Measurements from ENCODE around the gene SLC2A13. TPM values are rescaled to one million over a fixed set of nuclear protein-coding genes. Genes with fewer than 3 reads are reported as not detected.

Gene SLC2A13
- total and polyA plus RNA-seq, 8 donors = 2.7 to 10.7 (median 6.8) TPM

GRCh38 chr12:40107098-40107802 is 1.4 kb upstream of the SLC2A13 start:
- H3K4me1 ChIP-seq = peaks cover 8 to 23% (median 10%) of the 10 kb centered on the region in 3 donors
- peak overlapping the region in 2 of 4 donors; percentile 13 to 38 for H3K4me3 ChIP-seq
- no peaks in the 10 kb centered on the region for H3K36me3 ChIP-seq
- FAIRE-seq = no peak
- WGBS, 2 donors = 23% methylated on average over 19 of the region's 19 CpGs
- DNase-seq = peak; percentile 76 to 98 (median 88)
- H3K27ac ChIP-seq = peak overlapping the region in 1 of 4 donors; percentile 34
- TF ChIP-seq, protein P1, sequence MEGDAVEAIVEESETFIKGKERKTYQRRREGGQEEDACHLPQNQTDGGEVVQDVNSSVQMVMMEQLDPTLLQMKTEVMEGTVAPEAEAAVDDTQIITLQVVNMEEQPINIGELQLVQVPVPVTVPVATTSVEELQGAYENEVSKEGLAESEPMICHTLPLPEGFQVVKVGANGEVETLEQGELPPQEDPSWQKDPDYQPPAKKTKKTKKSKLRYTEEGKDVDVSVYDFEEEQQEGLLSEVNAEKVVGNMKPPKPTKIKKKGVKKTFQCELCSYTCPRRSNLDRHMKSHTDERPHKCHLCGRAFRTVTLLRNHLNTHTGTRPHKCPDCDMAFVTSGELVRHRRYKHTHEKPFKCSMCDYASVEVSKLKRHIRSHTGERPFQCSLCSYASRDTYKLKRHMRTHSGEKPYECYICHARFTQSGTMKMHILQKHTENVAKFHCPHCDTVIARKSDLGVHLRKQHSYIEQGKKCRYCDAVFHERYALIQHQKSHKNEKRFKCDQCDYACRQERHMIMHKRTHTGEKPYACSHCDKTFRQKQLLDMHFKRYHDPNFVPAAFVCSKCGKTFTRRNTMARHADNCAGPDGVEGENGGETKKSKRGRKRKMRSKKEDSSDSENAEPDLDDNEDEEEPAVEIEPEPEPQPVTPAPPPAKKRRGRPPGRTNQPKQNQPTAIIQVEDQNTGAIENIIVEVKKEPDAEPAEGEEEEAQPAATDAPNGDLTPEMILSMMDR (IDR thresholded peaks at IDR 0.05) = peak; percentile 81 to 96 (median 88)
- intact Hi-C loops (cut with DNase I) = loop anchor here in 2 of 3 donors (10.0 kb wide), 2 partner anchors 72 to 92 kb away; no protein-coding TSS in a partner anchor
- no peaks in the 10 kb centered on the region for H3K27me3 ChIP-seq
- H3K9me3 ChIP-seq = no peaks in the 10 kb centered on the region
- ATAC-seq = peak; percentile 37 to 73 (median 60)

GRCh38 chr12:40106655-40107054 is 774 bp upstream of the SLC2A13 start:
- Histone ChIP-seq H3K9me3 (no peaks in the 10 kb centered on the region), H3K4me1 (peaks cover 8 to 27% (median 10%) of the 10 kb centered on the region in 3 donors), H3K4me3 (peak overlapping the region in 2 of 4 donors; percentile 100), H3K27ac (peak overlapping the region in 1 of 4 donors; percentile 34), H3K27me3 (no peaks in the 10 kb centered on the region), H3K36me3 (no peaks in the 10 kb centered on the region)
- WGBS, 2 donors = 84 to 87% methylated on average over 6 of the region's 6 CpGs
- no peak for DNase-seq
- TF ChIP-seq, protein P1 (IDR thresholded peaks at IDR 0.05) = no peak
- intact Hi-C loops (cut with DNase I) = loop anchor here in 2 of 3 donors (10.0 kb wide), 2 partner anchors 72 to 92 kb away; no protein-coding TSS in a partner anchor
- no peak for ATAC-seq
- FAIRE-seq = no peak

DNA sequence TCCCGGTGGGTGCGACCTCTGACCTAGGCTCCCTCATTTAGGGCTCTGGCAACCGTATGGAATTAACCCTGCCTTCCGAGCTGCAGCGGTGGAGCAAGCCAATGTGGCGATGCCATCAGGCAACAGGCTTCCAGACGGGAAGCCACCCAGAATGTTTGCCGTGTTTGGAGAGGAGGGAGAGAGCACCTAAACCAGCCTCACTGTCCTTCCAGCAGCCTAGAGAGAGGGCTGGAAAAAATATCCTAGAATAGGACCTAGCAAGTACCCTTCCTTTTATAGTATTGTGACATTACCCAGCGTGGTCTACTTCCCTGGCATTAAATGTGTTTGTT is 287 bp upstream of the SLC2A13 start:
- intact Hi-C loops (cut with DNase I) = loop anchor here in 2 of 3 donors (10.0 kb wide), 2 partner anchors 71 to 91 kb away; no protein-coding TSS in a partner anchor
- WGBS, 2 donors = 5% methylated on average over 9 of the region's 9 CpGs
- Histone ChIP-seq H3K27ac (peak overlapping the region in 2 of 4 donors; percentile 83 to 86), H3K4me3 (peak overlapping the region in 3 of 4 donors; percentile 97 to 100 (median 100)), H3K27me3 (no peaks in the 10 kb centered on the region), H3K36me3 (no peaks in the 10 kb centered on the region), H3K9me3 (no peaks in the 10 kb centered on the region), H3K4me1 (peaks cover 9 to 30% (median 10%) of the 10 kb centered on the region in 3 donors)
- FAIRE-seq (no peak), DNase-seq (no peak), ATAC-seq (peak in 2 of 4 donors; percentile 9 to 22)
- TF ChIP-seq, protein P1 (IDR thresholded peaks at IDR 0.05) = no peak

DNA sequence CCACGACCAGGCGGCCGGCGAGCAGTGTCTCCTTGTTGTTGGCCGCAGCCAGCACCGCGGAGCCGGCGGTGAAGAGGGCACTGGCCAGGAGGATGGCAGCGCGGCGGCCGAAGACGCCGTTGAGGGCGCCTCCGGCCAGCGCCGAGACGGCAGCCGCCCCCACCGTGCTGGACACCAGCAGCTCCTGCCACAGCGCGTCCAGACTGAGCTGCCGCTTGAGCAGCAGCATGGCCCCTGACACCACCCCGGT is 691 bp downstream of the SLC2A13 start:
- peak; percentile 47 to 66 (median 53) for ATAC-seq
- 0 to 3% methylated on average over 13 to 26 of the region's 26 CpGs for WGBS, 2 donors
- Histone ChIP-seq H3K4me1 (peaks cover 11 to 35% (median 15%) of the 10 kb centered on the region in 3 donors), H3K9me3 (no peaks in the 10 kb centered on the region), H3K27me3 (no peaks in the 10 kb centered on the region), H3K36me3 (no peaks in the 10 kb centered on the region), H3K27ac (peak overlapping the region; percentile 77 to 86 (median 82)), H3K4me3 (peak overlapping the region; percentile 93 to 100 (median 98))
- intact Hi-C loops (cut with DNase I) = loop anchor here in 2 of 3 donors (10.0 kb wide), 2 partner anchors 70 to 90 kb away; no protein-coding TSS in a partner anchor
- no peak for FAIRE-seq
- peak in 1 of 6 donors; percentile 54 for DNase-seq
- TF ChIP-seq, protein P1 (IDR thresholded peaks at IDR 0.05) = no peak

Data from pancreas (tissue), 10 donors.